GM19463 (cell line): ENCODE data around the gene CROT.
"Not testable (repeated sequence)": the region's sequence is repeated elsewhere in the genome, so short reads cannot be mapped to it uniquely, and the experiment has no call there.

Experiments
- ATAC-seq: cut with Tn5 transposase; IDR thresholded peaks from one replicate; pipeline ENCODE4 v1.9.1; 2021; ENCODE audit warnings: mild to moderate bottlenecking, moderate library complexity; ENCODE audit not compliant: unreplicated experiment

Gene CROT, protein sequence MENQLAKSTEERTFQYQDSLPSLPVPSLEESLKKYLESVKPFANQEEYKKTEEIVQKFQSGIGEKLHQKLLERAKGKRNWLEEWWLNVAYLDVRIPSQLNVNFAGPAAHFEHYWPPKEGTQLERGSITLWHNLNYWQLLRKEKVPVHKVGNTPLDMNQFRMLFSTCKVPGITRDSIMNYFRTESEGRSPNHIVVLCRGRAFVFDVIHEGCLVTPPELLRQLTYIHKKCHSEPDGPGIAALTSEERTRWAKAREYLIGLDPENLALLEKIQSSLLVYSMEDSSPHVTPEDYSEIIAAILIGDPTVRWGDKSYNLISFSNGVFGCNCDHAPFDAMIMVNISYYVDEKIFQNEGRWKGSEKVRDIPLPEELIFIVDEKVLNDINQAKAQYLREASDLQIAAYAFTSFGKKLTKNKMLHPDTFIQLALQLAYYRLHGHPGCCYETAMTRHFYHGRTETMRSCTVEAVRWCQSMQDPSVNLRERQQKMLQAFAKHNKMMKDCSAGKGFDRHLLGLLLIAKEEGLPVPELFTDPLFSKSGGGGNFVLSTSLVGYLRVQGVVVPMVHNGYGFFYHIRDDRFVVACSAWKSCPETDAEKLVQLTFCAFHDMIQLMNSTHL

DNA sequence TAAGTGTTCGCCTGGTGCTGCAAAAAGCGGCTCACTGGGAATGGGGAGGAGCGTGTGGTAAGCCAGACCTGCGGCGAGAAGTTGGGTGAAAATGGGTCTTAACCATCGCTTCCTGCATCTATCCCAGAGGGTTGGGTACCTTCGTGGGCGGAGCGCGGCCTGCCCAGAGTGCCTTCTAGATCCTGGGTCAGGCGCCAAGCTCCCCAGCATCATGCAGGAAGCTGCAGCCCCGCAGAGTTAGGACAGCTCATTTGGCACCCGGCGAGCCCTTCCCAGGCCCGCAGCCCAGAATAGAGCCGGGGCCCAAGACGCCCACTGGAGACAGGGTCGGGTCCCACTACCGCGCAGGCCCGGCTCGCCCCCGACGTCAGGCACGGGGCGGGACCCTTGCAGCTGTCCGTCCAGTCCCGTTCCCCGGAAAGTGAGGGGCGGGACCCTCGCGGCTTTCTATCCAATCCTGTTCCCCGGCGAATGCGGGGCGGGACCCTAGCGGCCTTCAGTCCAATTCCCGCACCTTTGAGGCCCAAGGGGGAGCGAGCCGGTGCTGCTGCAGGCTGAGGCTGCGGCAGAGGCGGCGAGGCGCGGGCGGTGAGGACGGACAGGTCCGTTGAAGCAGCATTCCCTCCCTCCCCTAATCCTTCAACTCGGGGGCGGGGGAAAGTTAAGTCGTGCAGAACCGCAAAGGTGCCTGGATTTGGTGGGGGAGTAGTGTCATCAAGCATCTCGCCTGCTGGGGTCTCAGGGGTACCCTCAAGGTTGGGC lies at the start of gene CROT:
TSS of gene CROT (plus strand) at position 499 of the 762 bp plus-strand sequence. CDS start 3,405 bp downstream, outside the sequence.
- ATAC-seq, result peak; percentile 96

DNA sequence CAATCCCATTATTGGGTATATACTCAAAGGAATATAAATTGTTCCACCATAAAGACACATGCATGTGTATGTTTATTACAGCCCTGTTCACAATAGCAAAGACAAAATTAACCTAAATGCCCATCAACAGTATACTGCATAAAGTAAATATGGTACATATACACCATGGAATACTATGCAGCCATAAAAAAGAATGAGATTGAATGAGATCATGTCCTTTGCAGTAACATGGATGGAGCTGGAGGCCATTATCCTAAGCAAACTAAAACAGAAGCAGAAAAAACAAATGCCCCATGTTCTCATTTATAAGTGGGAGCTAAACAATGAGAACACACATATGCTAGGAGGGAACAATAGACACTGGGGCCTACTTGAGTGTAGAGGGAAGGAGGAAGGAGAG lies 44.7 kb upstream of the CROT start:
- no peak for ATAC-seq

DNA sequence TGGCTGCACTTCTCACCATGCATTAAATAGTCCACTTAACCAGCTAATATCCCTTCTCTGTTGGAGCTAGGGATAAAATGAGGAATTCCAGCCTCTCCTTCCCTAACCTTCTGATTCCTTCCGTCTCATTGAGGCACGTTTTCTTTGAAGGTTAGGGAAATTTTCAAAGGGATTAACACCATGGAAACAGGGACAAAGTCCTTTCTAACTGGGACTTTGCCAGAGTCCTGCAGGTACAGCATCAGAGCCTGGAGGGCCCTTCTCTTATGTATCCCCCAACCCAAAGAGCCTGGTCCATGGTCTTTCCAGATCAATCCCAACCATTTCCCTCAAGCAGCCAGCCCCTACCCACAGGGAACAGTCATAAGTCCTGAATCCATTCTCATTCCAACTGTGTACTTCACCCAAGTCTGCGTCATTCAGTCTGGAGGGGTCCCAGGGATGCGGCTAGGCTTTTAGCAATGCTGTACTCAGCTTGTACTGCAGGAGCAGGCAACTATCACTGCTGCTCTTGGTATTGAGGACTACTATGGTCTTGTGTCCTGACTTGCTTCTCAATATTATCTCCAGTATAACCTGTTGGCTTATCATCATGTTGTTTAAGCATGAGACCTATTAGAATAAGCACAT lies 34.6 kb upstream of the CROT start:
- ATAC-seq, result no peak

DNA sequence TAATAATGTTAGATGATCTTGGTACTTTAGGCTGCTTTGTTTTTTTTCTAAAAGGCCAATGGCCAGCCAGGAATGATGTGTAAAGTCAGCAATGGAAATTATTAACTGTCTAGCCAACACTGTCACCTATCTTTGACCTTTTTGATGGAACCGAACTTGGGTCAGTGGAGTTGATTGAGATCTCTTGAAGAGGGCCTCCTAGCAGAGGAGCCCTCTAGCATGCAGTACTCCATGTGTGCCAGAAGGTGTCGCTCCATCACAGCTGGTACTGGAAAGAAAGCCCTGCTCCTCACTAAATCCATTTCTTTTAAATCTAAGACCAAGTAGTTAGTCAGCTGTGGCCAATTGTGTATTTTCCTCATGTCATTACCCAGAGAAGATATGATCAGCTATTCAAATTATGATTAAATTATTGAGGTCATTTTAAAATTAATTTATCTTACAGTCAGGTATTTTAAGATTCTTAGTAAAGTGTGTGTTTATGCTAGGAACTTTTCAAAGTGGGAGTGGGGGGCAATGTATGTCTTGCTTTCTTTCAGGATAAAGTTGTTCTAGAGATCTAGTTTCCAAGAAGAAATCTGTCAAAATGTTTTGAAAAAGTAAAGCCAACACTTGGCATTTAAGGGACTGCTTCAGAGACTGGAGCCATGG lies 33.1 kb upstream of the CROT start:
- ATAC-seq, result peak; percentile 50

DNA sequence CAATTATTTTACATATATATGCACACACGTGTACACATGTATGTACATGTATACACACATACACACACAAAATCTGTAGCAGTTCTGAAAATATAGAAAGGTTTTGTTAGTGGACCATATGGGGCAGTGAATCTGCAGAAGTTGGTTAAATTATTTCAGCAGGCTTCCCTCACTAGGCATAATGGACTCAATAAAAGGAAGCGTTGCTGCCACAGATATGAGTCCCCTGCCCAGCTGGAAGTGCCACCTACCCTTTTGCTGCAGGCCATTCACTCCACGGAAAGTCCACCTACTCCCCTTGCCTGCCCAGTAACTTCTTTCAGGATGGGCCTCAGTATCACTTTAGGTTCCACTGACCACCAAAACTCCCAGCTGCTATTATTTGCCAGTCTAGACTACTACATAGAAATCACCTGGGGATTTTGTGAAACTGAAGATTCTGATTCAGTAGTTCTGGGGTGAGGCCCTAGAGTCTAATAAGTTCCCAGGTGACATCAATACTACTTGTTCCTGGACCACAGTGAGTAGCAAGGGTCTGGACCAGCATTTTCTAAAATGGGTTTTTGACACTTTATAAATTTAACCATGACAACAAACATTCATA lies 29.3 kb upstream of the CROT start:
- ATAC-seq, result peak; percentile 83

DNA sequence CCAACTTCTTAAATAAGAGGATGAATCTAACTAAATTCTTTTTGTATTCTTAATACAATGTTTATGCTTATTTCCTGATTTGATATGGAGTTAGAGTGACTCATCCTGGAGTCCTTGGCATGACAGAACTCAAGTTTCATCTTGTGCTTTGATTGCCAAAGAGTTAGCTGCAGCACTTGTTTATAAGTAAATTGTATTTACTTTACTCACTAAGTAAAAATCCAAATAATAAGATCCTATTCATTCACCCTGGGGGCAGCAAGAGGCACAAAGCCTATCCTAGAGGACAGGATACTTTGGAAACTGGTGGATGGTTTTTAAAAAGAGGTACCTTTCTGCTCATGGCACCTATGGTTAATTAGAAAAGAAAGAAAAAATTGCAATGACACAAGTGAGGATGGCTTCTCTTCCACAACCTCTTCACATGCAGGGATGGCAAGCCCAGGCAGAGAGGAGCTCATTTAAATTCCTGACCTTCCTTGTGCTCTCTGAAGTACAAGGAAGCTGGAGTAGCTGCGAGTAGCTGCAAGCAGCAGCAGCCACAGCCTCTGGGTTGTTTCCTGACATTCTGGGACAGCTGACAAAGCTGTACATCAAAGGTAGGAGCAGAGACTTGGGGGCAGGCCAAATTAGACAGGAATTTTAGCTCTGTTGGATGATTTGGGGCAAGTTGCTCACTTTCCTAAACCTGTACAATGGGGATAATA lies 28.5 kb upstream of the CROT start:
- ATAC-seq, result no peak

DNA sequence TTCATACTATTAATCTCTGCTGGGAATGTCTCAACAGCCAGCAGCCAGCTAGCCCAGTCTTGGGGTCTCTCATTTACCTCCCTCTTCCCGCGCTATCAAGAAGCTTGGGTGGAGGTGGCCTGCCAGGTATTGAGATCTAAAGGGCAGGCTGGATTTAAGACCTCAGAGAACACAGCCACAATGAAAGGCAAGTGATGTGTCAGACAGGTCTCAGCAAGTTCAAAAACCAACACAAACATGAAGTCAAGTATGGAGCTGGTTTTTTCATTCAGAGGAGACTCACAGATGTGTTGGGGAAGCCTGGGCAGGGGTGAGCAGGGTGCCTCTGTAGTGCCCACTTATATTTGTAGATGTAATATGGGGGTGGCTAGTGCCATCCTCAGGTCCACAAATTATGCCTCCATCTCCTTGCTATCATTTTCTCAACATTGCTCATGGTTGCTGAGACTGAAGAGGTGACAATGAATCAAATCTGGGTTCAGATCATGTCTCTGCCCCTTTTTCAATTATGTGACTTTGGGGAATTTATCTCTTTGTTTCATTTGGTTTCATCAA lies 27.7 kb upstream of the CROT start:
- no peak for ATAC-seq

DNA sequence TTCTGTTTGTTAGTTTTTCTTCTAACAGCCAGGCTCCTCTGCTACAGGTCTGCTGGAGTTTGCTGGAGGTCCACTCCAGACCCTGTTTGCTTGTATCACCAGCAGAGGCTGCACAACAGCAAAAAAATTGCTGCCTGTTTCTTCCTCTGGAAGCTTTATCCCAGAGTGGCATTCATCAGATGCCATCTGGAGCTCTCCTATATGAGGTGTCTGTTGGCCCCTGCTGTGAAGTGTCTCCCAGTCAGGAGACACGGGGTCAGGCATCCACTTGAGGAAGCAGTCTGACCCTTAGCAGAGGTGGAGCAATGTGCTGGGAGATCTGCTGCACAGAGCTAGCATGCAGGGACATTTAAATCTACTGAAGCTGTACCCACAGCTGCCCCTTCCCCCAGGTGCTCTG lies 26.7 kb upstream of the CROT start:
- no peak for ATAC-seq

DNA sequence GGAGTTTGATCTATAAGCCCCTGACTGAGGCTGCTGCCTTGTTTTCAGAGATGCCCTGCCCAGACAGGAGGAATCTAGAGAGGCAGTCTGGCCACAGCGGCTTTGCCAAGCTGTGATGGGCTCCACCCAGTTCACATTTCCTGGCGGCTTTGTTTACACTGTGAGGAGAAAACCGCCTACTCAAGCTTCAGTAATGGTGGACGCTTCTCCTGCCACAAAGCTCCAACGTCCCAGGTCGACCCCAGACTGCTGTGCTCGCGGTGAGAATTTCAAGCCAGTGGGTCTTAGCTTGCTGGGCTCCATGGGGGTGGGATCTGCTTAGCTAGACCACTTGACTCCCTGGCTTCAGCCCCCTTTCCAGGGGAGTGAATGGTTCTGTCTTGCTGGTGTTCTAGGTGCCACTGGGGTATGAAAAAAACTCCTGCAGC lies 26.3 kb upstream of the CROT start:
- not testable (repeated sequence) for ATAC-seq

DNA sequence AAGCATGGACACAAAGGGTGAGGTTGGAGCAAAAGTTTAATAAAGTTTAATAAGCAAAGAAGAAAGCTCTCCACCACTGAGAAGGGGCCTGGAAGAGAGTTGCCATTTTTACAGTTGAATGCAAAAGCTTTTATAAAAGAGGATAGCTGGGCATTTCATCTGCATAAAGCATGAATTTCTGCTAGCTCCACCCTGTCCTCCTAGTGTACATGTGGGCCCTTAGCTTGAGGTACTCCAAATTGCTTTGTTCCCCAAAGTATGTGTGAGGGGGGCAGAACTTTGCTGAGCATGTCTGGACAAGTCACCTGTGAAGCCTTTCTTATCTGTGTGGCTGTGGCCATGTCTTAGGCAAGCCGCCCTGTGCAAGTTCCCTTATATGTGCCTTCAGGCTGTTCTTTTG lies 22.6 kb upstream of the CROT start:
- no peak for ATAC-seq

DNA sequence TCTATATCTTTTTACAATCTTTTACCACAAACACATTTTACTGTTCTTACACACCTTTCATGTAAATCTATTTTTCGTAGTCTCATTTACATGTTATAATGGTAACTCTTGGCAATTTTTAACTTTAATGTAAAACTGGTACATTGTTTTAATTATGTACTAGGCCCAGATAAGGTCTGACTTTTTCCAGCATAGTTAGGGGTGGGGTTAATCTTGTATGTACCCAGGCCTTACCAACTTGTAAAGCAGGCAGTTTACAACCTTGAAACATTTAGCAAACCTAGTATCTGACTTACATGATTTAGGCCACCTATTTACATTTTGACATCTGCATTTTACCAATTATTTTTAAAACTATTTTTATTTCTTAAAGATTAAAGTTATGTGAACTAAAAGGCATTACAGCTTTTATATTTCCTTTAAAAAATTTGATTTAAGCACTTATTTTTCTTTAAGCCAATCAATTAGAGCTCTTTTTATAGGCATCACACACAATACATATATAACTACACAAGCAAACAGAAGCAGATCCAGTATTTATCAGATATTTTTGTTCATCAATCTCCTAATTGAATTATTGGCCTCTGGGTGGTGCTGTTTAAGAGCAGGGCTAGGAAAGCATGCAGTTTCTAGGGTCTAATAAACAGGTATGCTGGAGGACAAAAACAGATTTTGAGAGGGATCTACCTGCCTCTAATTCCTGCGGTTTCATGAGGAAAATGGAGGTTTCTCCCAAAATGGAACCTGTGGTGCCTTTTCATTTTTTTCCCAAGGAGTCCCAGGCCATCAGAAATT lies 19.7 kb upstream of the CROT start:
- ATAC-seq, result no peak

DNA sequence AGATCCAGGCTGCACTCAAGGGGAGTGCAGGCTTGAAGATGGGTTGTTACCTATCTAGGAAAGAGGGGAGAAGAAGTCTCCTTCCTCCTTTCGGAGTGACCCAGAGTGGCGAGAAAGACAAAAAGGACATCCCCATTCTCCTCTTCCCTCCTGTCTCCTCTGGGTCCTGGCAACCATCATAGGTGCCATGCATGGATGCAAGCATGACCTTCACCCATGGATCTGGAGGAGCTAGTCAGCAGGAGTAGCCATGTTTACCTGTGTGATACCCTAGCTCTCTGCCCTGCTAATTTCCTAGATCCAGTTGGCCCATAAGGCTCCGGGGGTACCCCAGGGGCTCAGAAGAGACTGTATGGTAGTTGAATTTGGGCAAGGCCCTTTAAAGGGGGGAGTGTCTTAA lies 17.2 kb upstream of the CROT start:
- no peak for ATAC-seq

DNA sequence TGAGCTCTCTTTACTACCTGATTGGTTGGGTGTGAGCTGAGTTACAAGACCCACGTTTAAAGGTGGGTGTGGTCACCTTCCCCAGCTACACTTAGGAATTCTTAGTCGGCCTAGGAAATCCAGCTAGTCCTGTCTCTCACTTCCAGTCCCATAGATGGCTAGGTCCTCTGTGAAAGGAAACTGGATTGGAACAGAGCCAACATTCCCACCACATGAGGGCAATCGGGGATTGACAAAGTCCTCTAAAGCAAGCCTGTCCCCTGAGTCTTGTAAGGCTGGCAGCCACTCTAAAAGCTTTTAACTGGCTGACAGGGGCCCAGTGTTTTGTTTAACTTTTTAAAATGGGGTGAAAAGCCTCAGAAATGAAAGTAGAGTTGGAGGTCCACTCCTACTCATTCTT lies 15.1 kb upstream of the CROT start:
- ATAC-seq, result no peak

DNA sequence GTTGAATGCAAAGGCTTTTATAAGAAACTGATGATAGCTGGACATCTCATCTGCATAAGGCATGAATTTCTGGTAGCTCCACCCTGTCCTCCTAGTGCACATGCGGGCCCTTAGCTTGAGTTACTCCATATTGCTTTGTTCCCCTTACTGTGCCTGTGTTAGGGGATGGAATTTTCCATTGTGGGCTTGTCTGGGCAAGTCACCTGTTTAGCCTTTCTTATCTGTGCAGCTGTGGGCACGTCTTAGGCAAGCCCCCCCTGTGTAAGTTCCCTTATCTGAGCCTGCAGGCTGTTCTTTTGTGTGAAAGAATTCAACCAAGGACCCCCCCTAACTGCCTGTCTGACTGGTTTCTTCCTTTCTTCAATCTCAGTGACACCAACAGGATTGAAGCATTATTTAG lies 14.5 kb upstream of the CROT start:
- no peak for ATAC-seq

DNA sequence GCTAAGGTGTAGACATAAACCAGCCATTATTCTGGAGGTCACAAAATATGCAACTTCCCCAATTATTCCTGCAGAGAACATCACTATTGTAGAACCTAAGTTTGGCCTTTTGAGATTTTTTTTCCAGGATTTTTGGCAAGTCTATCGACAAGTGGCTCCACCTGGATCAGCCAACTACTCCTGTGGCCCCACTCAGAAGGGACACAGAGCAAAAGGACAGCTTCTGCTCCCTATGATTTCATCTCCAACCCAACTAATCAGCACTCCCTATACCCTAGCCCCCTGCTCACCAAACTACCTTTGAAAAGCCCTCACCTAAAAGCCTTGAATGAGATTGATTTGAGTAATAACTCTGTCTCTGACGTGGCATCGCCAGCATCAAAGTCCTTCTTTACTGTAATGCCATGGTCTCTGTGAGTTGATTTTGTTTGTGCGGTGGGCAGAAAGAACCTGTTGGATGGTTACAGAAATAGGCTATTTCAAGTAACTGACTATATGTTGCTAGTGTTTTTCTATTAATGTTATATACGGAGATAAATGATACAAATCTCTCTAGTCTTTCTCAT lies 13.7 kb upstream of the CROT start:
- ATAC-seq, result no peak

DNA sequence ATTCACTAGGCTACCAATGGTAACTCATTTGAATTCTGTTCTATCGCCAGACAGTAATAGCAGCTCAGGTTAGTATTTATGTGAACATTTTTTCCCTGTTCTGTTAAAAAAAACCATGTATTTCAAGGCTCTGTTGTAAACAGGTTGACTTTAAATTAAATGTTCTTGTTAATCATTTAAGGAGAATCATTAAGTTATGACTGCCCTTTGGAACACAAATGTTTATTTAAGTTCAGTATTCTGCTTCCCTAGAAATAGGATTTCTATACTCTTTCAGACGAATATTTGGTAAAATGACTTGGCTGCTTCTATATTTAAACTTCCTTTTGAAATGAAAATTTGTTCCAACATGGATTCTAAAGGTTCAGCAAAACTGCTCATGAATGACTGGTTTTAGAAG lies 13.1 kb upstream of the CROT start:
- ATAC-seq, result no peak

DNA sequence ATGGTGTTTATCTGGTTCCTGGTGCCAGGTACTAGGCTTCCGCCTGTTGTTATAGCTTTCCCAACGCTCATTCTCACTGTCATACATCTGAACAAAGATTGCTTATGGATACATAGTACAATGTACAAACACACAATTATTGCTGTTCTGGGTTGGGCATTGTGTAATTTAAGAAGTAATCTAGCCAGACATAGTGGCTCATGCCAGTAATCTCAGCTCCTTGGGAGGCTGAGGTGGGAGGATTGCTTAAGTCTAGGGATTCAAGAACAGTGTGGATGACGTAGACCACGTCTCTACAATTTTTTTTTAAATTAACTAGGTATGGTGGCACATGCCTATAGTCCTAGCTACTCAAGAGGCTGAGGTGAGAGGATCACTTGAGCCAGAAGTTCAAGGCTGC lies 9.3 kb upstream of the CROT start:
- ATAC-seq, result no peak

DNA sequence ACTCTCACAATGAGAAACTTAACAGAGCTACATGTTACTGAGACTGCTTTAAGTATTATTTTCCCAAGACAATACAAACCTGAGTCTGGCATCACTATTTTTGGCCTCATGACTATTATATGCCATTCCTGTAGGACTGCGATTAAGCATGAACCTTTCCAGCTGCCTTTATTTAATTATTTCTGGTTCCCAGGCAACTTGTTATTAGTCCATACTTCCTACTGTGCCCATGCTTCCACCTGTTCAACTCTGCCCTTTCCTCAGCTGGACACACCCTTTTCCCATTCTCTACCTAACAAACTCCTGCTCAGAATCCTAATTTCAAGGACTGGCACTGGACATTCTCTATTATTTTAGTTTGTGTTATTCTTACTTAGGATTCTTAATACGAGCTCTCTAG lies 8.1 kb upstream of the CROT start:
- no peak for ATAC-seq
